Mesothelial cell of epicardium (in vitro differentiated cells): ENCODE measurements around the gene ENTPD1. TPM values are rescaled to one million over a fixed set of nuclear protein-coding genes. Genes with fewer than 3 reads are reported as not detected.

Experiments
- DNase-seq, 2 experiments: peaks; one replicate each; pipeline ENCODE4 v3.0.0; 2021; ENCODE audit warnings: low spot score in 2 of 2; ENCODE audit not compliant: unreplicated experiment in 2 of 2
- H3K27ac Mint-ChIP-seq: 2 replicates; pipeline ENCODE4 v1.8.0; 2021; ENCODE audit warnings: mixed read lengths
- H3K27me3 Mint-ChIP-seq: 2 replicates; pipeline ENCODE4 v1.8.0; 2021; ENCODE audit warnings: low read depth, mixed read lengths
- H3K36me3 Mint-ChIP-seq: 2 replicates; pipeline ENCODE4 v1.8.0; 2021; ENCODE audit warnings: mixed read lengths
- H3K4me1 Mint-ChIP-seq: 2 replicates; pipeline ENCODE4 v1.8.0; 2021; ENCODE audit warnings: mixed read lengths
- H3K4me3 Mint-ChIP-seq: 2 replicates; pipeline ENCODE4 v1.8.0; 2021; ENCODE audit warnings: mild to moderate bottlenecking, moderate library complexity, mixed read lengths
- H3K9me3 Mint-ChIP-seq: 2 replicates; pipeline ENCODE4 v1.8.0; 2021; ENCODE audit warnings: mixed read lengths
- total RNA-seq: library from RNA; stranded (reverse); gene quantifications from 3 replicates; pipeline ENCODE4 v1.2.1, GENCODE V29; 2021
- TF ChIP-seq, protein P1 (sequence below): fragments of 200-600 bp; sonication (generic); IDR thresholded peaks from one replicate; pipeline ENCODE4 v1.5.0; 2021; ENCODE audit warnings: antibody characterized with exemption; ENCODE audit not compliant: unreplicated experiment

ENTPD1 gene
- total RNA-seq, 1 donor from 2014 or later = 1.1 TPM

DNA sequence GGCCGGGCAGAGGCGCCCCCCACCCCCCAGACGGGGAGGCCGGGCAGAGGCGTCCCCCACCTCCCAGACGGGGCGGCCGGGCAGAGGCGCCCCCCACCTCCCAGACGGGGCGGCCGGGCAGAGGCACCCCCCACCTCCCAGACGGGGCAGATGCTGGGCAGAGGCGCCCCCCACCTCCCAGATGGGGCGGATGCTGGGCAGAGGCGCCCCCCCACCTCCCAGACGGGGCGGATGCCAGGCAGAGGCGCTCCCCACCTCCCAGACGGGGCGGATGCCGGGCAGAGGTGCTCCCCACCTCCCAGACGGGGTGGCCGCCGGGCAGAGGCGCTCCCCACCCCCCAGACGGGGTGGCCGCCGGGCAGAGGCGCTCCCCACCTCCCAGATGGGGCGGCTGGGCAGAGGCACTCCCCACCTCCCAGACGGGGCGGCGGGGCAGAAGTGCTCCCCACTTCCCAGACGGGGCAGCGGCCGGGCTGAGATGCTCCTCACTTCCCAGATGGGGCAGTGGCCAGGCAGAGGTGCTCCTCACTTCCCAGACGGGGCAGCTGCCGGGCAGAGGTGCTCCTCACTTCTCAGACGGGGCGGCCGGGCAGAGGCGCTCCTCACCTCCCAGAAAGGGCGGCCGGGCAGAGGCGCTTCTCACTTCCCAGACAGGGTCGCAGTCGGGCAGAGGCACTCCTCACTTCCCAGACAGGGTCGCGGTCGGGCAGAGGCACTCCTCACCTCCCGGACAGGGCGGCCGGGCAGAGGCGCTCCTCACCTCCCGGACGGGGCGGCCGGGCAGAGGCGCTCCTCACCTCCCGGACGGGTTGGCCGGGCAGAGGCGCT lies 53.6 kb downstream of the ENTPD1 start:
- no peaks in the 10 kb centered on the region for H3K36me3 Mint-ChIP-seq
- H3K4me1 Mint-ChIP-seq = no peaks in the 10 kb centered on the region
- DNase-seq = no peak
- peaks cover 4% of the 10 kb centered on the region for H3K27me3 Mint-ChIP-seq
- TF ChIP-seq, protein P1, sequence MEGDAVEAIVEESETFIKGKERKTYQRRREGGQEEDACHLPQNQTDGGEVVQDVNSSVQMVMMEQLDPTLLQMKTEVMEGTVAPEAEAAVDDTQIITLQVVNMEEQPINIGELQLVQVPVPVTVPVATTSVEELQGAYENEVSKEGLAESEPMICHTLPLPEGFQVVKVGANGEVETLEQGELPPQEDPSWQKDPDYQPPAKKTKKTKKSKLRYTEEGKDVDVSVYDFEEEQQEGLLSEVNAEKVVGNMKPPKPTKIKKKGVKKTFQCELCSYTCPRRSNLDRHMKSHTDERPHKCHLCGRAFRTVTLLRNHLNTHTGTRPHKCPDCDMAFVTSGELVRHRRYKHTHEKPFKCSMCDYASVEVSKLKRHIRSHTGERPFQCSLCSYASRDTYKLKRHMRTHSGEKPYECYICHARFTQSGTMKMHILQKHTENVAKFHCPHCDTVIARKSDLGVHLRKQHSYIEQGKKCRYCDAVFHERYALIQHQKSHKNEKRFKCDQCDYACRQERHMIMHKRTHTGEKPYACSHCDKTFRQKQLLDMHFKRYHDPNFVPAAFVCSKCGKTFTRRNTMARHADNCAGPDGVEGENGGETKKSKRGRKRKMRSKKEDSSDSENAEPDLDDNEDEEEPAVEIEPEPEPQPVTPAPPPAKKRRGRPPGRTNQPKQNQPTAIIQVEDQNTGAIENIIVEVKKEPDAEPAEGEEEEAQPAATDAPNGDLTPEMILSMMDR = no peak
- H3K9me3 Mint-ChIP-seq = peaks cover 34% of the 10 kb centered on the region
- H3K27ac Mint-ChIP-seq = no peak overlapping the region
- H3K4me3 Mint-ChIP-seq = no peak overlapping the region

DNA sequence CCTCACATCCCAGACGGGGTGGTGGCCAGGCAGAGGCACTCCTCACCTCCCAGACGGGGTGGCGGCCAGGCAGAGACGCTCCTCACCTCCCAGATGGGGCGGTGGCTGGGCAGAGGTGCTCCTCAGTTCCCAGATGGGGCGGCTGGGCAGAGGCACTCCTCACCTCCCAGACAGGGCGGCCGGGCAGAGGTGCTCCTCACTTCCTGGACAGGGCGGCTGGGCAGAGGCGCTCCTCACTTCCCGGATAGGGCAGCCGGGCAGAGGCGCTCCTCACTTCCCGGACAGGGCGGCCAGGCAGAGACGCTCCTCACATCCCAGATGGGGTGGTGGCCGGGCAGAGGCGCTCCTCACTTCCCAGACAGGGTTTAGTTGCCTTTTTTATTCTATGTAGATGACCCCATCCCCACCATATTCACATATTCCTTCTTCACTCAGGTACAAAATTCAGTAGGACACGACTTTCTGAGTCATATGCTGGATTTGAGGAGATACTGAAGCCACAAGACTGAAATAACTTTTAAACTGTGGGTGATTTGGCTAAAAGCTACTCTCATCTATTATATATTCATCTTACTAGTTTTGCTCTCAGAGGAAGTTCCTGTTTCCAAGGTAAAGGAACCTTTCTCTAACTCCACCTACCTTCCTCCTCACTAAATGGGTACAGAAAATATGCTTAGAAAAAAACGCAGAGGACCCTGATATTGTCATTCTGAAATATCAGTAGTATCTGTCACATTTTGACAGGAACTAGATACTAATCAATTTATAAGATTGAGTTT lies 54.4 kb downstream of the ENTPD1 start:
- Mint-ChIP-seq H3K4me1 (no peaks in the 10 kb centered on the region), H3K4me3 (no peak overlapping the region), H3K27ac (no peak overlapping the region), H3K9me3 (peaks cover 31% of the 10 kb centered on the region), H3K36me3 (no peaks in the 10 kb centered on the region), H3K27me3 (peaks cover 5% of the 10 kb centered on the region)
- TF ChIP-seq, protein P1 = no peak
- DNase-seq = no peak

DNA sequence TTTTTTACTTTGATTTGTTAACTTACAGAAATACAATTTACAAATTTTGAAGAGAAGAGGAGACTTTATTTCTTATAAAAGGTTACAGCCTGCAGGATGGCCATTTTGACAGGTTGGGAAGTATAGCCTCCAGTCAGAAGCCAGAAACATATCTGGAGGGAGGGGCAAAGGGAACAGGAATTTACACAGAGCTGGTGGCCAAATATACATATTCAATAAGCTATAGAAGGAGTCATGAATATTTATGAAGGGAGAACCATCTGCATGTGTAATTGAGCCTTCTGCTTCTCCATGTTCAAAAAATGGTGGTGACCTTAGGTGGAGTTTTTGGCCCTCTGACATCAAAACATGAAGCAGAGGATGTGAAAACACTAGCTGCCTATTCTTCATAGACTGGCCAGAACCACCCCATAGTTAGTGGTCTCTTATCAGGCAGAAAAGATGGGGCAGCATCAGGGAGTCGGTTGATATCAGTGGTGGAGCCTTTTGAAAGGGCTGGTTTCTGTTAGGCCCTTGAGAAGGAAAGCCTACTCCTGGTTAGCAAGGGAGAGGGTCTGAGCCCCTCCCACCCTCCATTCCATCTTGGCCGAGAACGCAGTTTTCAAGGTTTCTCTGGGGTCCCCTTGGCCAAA lies 57.2 kb downstream of the ENTPD1 start:
- no peak for DNase-seq
- Mint-ChIP-seq H3K4me3 (no peak overlapping the region), H3K4me1 (no peaks in the 10 kb centered on the region), H3K27ac (no peak overlapping the region), H3K27me3 (peaks cover 7% of the 10 kb centered on the region), H3K9me3 (peaks cover 23% of the 10 kb centered on the region), H3K36me3 (no peaks in the 10 kb centered on the region)
- TF ChIP-seq, protein P1 = no peak

DNA sequence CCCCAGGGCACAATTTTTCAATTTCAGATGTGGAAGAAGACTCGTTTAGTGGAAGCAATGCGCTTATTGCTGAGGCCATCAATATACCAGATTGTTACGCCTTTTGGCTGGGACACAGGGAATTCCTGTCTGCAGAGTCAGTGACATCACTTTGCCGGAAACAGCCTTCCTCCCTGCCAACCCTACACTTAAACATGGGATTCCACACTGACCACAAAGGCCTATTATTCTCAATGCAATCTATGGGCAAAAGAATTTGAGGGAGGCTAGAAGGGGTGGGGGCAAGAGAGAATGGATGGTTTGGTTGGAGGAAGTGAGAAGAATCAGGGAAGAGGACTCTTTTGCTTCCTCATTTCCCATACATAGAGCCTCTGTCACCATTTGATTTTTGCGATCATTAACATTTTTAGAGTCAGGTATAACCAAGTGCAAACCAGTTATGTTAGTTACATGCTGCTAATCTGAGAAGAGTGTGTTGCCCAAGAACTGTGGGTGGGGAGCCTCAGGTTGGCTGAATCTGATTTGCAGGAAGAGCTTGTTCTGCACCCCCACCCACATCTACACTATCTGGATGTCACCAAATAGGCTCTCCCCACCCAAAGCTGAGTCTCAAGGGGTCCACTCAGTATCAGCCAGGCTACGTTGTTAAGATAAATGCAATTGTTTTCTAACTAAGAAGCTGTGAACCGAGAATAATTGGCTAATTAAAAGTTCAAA lies 58.2 kb downstream of the ENTPD1 start:
- Mint-ChIP-seq H3K36me3 (no peaks in the 10 kb centered on the region), H3K27me3 (peaks cover 14% of the 10 kb centered on the region), H3K4me3 (no peak overlapping the region), H3K9me3 (peaks cover 17% of the 10 kb centered on the region), H3K4me1 (no peaks in the 10 kb centered on the region), H3K27ac (no peak overlapping the region)
- TF ChIP-seq, protein P1 = no peak
- DNase-seq = no peak

DNA sequence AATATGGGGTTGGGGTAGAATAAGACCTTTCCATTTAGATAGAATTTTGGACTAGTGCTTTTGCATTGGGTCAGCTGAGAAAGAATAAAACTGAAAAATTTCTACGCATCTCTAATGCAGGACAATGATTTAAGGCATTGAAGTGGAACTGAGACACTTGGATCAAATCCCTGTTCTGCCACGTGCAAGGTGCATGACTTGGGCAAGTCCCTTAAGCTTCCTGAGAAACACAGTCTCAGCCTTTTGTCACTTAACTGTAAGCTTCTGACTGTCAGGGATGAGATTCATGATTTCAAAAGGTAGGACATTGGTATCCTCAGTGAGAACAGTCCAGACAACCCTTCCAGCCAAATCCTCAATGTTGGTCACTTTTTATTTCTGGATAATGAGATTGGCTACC lies 59.2 kb downstream of the ENTPD1 start:
- peaks cover 17% of the 10 kb centered on the region for H3K9me3 Mint-ChIP-seq
- H3K36me3 Mint-ChIP-seq = no peaks in the 10 kb centered on the region
- no peak overlapping the region for H3K27ac Mint-ChIP-seq
- TF ChIP-seq, protein P1 = no peak
- H3K4me3 Mint-ChIP-seq = no peak overlapping the region
- H3K27me3 Mint-ChIP-seq = peaks cover 19% of the 10 kb centered on the region
- DNase-seq = no peak
- H3K4me1 Mint-ChIP-seq = no peaks in the 10 kb centered on the region
